ENCODE data around the gene PHLPP2. TPM values are rescaled to one million over a fixed set of nuclear protein-coding genes. Genes with fewer than 3 reads are reported as not detected.

PHLPP2 gene
- total and polyA plus RNA-seq, 4 experiments from 2014 or later, result 1.3 to 10.5 (median 6.2) TPM

- H3K27ac Mint-ChIP-seq, result no peak overlapping the region
- H3K27me3 ChIP-seq (ENCODE audit: insufficient read depth, low read length), result no peaks in the 10 kb centered on the region
- peaks cover 0 to 1% (median under 1%) of the 10 kb centered on the region in 4 donors for H3K4me1 Mint-ChIP-seq
- H3K36me3 Mint-ChIP-seq, result peaks cover 44 to 76% of the 10 kb centered on the region in 2 donors
- DNase-seq, result no peak
- peaks cover 41% of the 10 kb centered on the region for H3K36me3 ChIP-seq (ENCODE audit: insufficient read depth, low read length)
- CTCF ChIA-PET (ENCODE audit: partially characterized antibody), result interaction anchor here (1.1 kb wide), 1 partner anchor 203 kb away, joined by 3 read pairs; no protein-coding TSS in a partner anchor
- no peaks in the 10 kb centered on the region for H3K27me3 Mint-ChIP-seq
- no peaks in the 10 kb centered on the region for H3K9me3 ChIP-seq (ENCODE audit: control insufficient read depth in 1 of 2, low read length in 2 of 2)
- POLR2A ChIA-PET (ENCODE audit: partially characterized antibody), result interaction anchor here (0.7 to 1.1 kb wide), 2 partner anchors 22 to 50 kb away, joined by 3 read pairs; partner anchors contain the start of gene AP1G1
- intact Hi-C loops (cut with micrococcal nuclease), result no loop called here
- no peaks in the 10 kb centered on the region for H3K4me1 ChIP-seq (ENCODE audit: insufficient read depth, low read length)
- no peak overlapping the region for H3K4me3 Mint-ChIP-seq
- H3K4me3 ChIP-seq (ENCODE audit: low read length in 2 of 2), result no peak overlapping the region
- no peaks in the 10 kb centered on the region for H3K9me3 Mint-ChIP-seq
- H3K27ac ChIP-seq (ENCODE audit: low read depth, low read length), result no peak overlapping the region
Observed at GRCh38 chr16:71758293-71758760, 33.8 kb upstream of the PHLPP2 start.

GRCh38 chr16:71754652-71755051, 30.2 kb upstream of the PHLPP2 start:
- CTCF ChIA-PET (ENCODE audit: partially characterized antibody), result interaction anchor here (1.1 to 2.7 kb wide), 4 partner anchors 10 to 207 kb away, joined by 3 to 9 read pairs (median 4); no protein-coding TSS in a partner anchor
- Histone ChIP-seq H3K4me1 (ENCODE audit: insufficient read depth, low read length) (no peaks in the 10 kb centered on the region), H3K27ac (ENCODE audit: low read depth, low read length) (no peak overlapping the region), H3K27me3 (ENCODE audit: insufficient read depth, low read length) (no peaks in the 10 kb centered on the region), H3K36me3 (ENCODE audit: insufficient read depth, low read length) (peaks cover 34% of the 10 kb centered on the region), H3K4me3 (ENCODE audit: low read length in 2 of 2) (no peak overlapping the region), H3K9me3 (ENCODE audit: control insufficient read depth in 1 of 2, low read length in 2 of 2) (no peaks in the 10 kb centered on the region)
- H3K27me3 Mint-ChIP-seq, result no peaks in the 10 kb centered on the region
- peaks cover 0 to 4% (median 1%) of the 10 kb centered on the region in 4 donors for H3K4me1 Mint-ChIP-seq
- H3K4me3 Mint-ChIP-seq, result no peak overlapping the region
- intact Hi-C loops (cut with micrococcal nuclease), result no loop called here
- H3K27ac Mint-ChIP-seq, result peak overlapping the region in 1 of 7 donors; percentile 59
- peaks cover 54 to 71% of the 10 kb centered on the region in 2 donors for H3K36me3 Mint-ChIP-seq
- POLR2A ChIA-PET (ENCODE audit: partially characterized antibody), result no interaction called here
- DNase-seq, result no peak
- H3K9me3 Mint-ChIP-seq, result no peaks in the 10 kb centered on the region

GRCh38 chr16:71754108-71754507, 29.6 kb upstream of the PHLPP2 start:
- peaks cover 0 to 4% (median 1%) of the 10 kb centered on the region in 4 donors for H3K4me1 Mint-ChIP-seq
- Histone ChIP-seq H3K9me3 (ENCODE audit: control insufficient read depth in 1 of 2, low read length in 2 of 2) (no peaks in the 10 kb centered on the region), H3K4me3 (ENCODE audit: low read length in 2 of 2) (no peak overlapping the region), H3K36me3 (ENCODE audit: insufficient read depth, low read length) (peaks cover 39% of the 10 kb centered on the region), H3K27me3 (ENCODE audit: insufficient read depth, low read length) (no peaks in the 10 kb centered on the region), H3K4me1 (ENCODE audit: insufficient read depth, low read length) (no peaks in the 10 kb centered on the region), H3K27ac (ENCODE audit: low read depth, low read length) (no peak overlapping the region)
- no peaks in the 10 kb centered on the region for H3K27me3 Mint-ChIP-seq
- DNase-seq, result no peak
- peaks cover 55 to 72% of the 10 kb centered on the region in 2 donors for H3K36me3 Mint-ChIP-seq
- CTCF ChIA-PET (ENCODE audit: partially characterized antibody), result interaction anchor here (0.6 to 2.7 kb wide), 5 partner anchors 9 to 221 kb away, joined by 3 to 9 read pairs (median 4); no protein-coding TSS in a partner anchor
- POLR2A ChIA-PET (ENCODE audit: partially characterized antibody), result no interaction called here
- H3K27ac Mint-ChIP-seq, result peak overlapping the region in 5 of 7 donors; percentile 3 to 76 (median 57)
- intact Hi-C loops (cut with micrococcal nuclease), result no loop called here
- H3K4me3 Mint-ChIP-seq, result no peak overlapping the region
- no peaks in the 10 kb centered on the region for H3K9me3 Mint-ChIP-seq

GRCh38 chr16:71748226-71748625, 23.7 kb upstream of the PHLPP2 start:
- no peaks in the 10 kb centered on the region for H3K27me3 Mint-ChIP-seq
- H3K9me3 Mint-ChIP-seq, result peaks cover 0 to 1% (median 0%) of the 10 kb centered on the region in 8 donors
- Histone ChIP-seq H3K9me3 (ENCODE audit: control insufficient read depth in 1 of 2, low read length in 2 of 2) (no peaks in the 10 kb centered on the region), H3K36me3 (ENCODE audit: insufficient read depth, low read length) (peaks cover 47% of the 10 kb centered on the region), H3K4me3 (ENCODE audit: low read length in 2 of 2) (no peak overlapping the region), H3K27ac (ENCODE audit: low read depth, low read length) (no peak overlapping the region), H3K4me1 (ENCODE audit: insufficient read depth, low read length) (no peaks in the 10 kb centered on the region), H3K27me3 (ENCODE audit: insufficient read depth, low read length) (no peaks in the 10 kb centered on the region)
- peak overlapping the region in 3 of 7 donors; percentile 13 to 53 (median 22) for H3K27ac Mint-ChIP-seq
- POLR2A ChIA-PET (ENCODE audit: partially characterized antibody), result no interaction called here
- H3K4me1 Mint-ChIP-seq, result peaks cover 0 to 7% (median 2%) of the 10 kb centered on the region in 4 donors
- CTCF ChIA-PET (ENCODE audit: partially characterized antibody), result no interaction called here
- peaks cover 49 to 62% of the 10 kb centered on the region in 2 donors for H3K36me3 Mint-ChIP-seq
- H3K4me3 Mint-ChIP-seq, result no peak overlapping the region
- no peak for DNase-seq
- intact Hi-C loops (cut with micrococcal nuclease), result no loop called here

GRCh38 chr16:71746442-71747046, 22.0 kb upstream of the PHLPP2 start:
- H3K27me3 ChIP-seq (ENCODE audit: insufficient read depth, low read length), result no peaks in the 10 kb centered on the region
- POLR2A ChIA-PET (ENCODE audit: partially characterized antibody), result no interaction called here
- CTCF ChIA-PET (ENCODE audit: partially characterized antibody), result interaction anchor here (0.7 kb wide), 1 partner anchor 190 kb away, joined by 3 read pairs; no protein-coding TSS in a partner anchor
- H3K4me1 ChIP-seq (ENCODE audit: insufficient read depth, low read length), result no peaks in the 10 kb centered on the region
- H3K9me3 Mint-ChIP-seq, result peaks cover 0 to 1% (median 0%) of the 10 kb centered on the region in 8 donors
- no peaks in the 10 kb centered on the region for H3K9me3 ChIP-seq (ENCODE audit: control insufficient read depth in 1 of 2, low read length in 2 of 2)
- peak; percentile 36 to 50 (median 40) for DNase-seq
- H3K27ac Mint-ChIP-seq, result peak overlapping the region in 3 of 7 donors; percentile 1 to 44 (median 15)
- peaks cover 47 to 56% of the 10 kb centered on the region in 2 donors for H3K36me3 Mint-ChIP-seq
- H3K4me1 Mint-ChIP-seq, result peaks cover 0 to 6% (median 2%) of the 10 kb centered on the region in 4 donors
- H3K4me3 Mint-ChIP-seq, result no peak overlapping the region
- H3K36me3 ChIP-seq (ENCODE audit: insufficient read depth, low read length), result peaks cover 45% of the 10 kb centered on the region
- intact Hi-C loops (cut with micrococcal nuclease), result loop anchor here (1.0 kb wide), 3 partner anchors 135 to 215 kb away; no protein-coding TSS in a partner anchor
- H3K27ac ChIP-seq (ENCODE audit: low read depth, low read length), result no peak overlapping the region
- no peaks in the 10 kb centered on the region for H3K27me3 Mint-ChIP-seq
- H3K4me3 ChIP-seq (ENCODE audit: low read length in 2 of 2), result no peak overlapping the region

GRCh38 chr16:71738855-71739254, 14.4 kb upstream of the PHLPP2 start:
- Mint-ChIP-seq H3K4me1 (no peaks in the 10 kb centered on the region), H3K9me3 (no peaks in the 10 kb centered on the region), H3K4me3 (no peak overlapping the region), H3K36me3 (peaks cover 42 to 66% of the 10 kb centered on the region in 2 donors), H3K27ac (peak overlapping the region in 1 of 7 donors; percentile 23), H3K27me3 (no peaks in the 10 kb centered on the region)
- ChIA-PET POLR2A (ENCODE audit: partially characterized antibody) (no interaction called here), CTCF (ENCODE audit: partially characterized antibody) (no interaction called here)
- Histone ChIP-seq H3K4me3 (ENCODE audit: low read length in 2 of 2) (no peak overlapping the region), H3K36me3 (ENCODE audit: insufficient read depth, low read length) (peaks cover 52% of the 10 kb centered on the region), H3K27me3 (ENCODE audit: insufficient read depth, low read length) (no peaks in the 10 kb centered on the region), H3K27ac (ENCODE audit: low read depth, low read length) (no peak overlapping the region), H3K9me3 (ENCODE audit: control insufficient read depth in 1 of 2, low read length in 2 of 2) (no peaks in the 10 kb centered on the region), H3K4me1 (ENCODE audit: insufficient read depth, low read length) (no peaks in the 10 kb centered on the region)
- intact Hi-C loops (cut with micrococcal nuclease), result no loop called here
- DNase-seq, result no peak

- Mint-ChIP-seq H3K27ac (peak overlapping the region in 1 of 7 donors; percentile 10), H3K9me3 (no peaks in the 10 kb centered on the region), H3K4me3 (no peak overlapping the region), H3K36me3 (peaks cover 47 to 73% of the 10 kb centered on the region in 2 donors), H3K4me1 (no peaks in the 10 kb centered on the region), H3K27me3 (no peaks in the 10 kb centered on the region)
- H3K36me3 ChIP-seq (ENCODE audit: insufficient read depth, low read length), result peaks cover 63% of the 10 kb centered on the region
- ChIA-PET CTCF (ENCODE audit: partially characterized antibody) (interaction anchor here (0.8 kb wide), 1 partner anchor 224 kb away, joined by 3 read pairs; no protein-coding TSS in a partner anchor), POLR2A (ENCODE audit: partially characterized antibody) (no interaction called here)
- intact Hi-C loops (cut with micrococcal nuclease), result no loop called here
- H3K4me1 ChIP-seq (ENCODE audit: insufficient read depth, low read length), result no peaks in the 10 kb centered on the region
- H3K27me3 ChIP-seq (ENCODE audit: insufficient read depth, low read length), result no peaks in the 10 kb centered on the region
- DNase-seq, result no peak
- no peak overlapping the region for H3K4me3 ChIP-seq (ENCODE audit: low read length in 2 of 2)
- no peak overlapping the region for H3K27ac ChIP-seq (ENCODE audit: low read depth, low read length)
- no peaks in the 10 kb centered on the region for H3K9me3 ChIP-seq (ENCODE audit: control insufficient read depth in 1 of 2, low read length in 2 of 2)
Observed at GRCh38 chr16:71737501-71737900, 13.0 kb upstream of the PHLPP2 start.
